Endothelial cell of umbilical vein (primary cell): ENCODE results near the gene PTPRT.

Source experiments
- TF ChIP-seq, protein P1 (sequence below), 2 donors: IDR thresholded peaks; 1 replicate in 1 of 2; 2 replicates in 1 of 2; pipeline ENCODE4 v1.5.1; 2011; ENCODE audit warnings: low read length in 2 of 2, mild to moderate bottlenecking in 2 of 2, moderate library complexity in 2 of 2, control low read depth in 1 of 2, inconsistent platforms in 1 of 2, low read depth in 1 of 2; ENCODE audit not compliant: insufficient read depth in 1 of 2; ENCODE audit errors: extremely low read depth in 1 of 2
- TF ChIP-seq, protein P2 (sequence below): IDR thresholded peaks from 2 replicates; pipeline ENCODE4 v1.6.1; 2011; ENCODE audit not compliant: insufficient read depth, insufficient read length

GRCh38 chr20:42641886-42642285 lies 547.8 kb downstream of the PTPRT start:
- TF ChIP-seq, protein P1, sequence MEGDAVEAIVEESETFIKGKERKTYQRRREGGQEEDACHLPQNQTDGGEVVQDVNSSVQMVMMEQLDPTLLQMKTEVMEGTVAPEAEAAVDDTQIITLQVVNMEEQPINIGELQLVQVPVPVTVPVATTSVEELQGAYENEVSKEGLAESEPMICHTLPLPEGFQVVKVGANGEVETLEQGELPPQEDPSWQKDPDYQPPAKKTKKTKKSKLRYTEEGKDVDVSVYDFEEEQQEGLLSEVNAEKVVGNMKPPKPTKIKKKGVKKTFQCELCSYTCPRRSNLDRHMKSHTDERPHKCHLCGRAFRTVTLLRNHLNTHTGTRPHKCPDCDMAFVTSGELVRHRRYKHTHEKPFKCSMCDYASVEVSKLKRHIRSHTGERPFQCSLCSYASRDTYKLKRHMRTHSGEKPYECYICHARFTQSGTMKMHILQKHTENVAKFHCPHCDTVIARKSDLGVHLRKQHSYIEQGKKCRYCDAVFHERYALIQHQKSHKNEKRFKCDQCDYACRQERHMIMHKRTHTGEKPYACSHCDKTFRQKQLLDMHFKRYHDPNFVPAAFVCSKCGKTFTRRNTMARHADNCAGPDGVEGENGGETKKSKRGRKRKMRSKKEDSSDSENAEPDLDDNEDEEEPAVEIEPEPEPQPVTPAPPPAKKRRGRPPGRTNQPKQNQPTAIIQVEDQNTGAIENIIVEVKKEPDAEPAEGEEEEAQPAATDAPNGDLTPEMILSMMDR (IDR thresholded peaks at IDR 0.05; ENCODE audit: extremely low read depth in 1 of 2, insufficient read depth in 1 of 2, low read depth in 1 of 2, low read length in 2 of 2), result no peak
- TF ChIP-seq, protein P2, sequence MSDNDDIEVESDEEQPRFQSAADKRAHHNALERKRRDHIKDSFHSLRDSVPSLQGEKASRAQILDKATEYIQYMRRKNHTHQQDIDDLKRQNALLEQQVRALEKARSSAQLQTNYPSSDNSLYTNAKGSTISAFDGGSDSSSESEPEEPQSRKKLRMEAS, result no peak
